SK-N-DZ (cell line): Measurements from ENCODE around the gene CEND1.

ENCODE experiments used
- DNase-seq: peaks from one replicate; pipeline ENCODE4 v3.0.0-alpha.2; 2015; ENCODE audit warnings: low spot score

CEND1 gene

GRCh38 chr11:827146-827896 is 37.4 kb upstream of the CEND1 start:
- peak; percentile 74 for DNase-seq

- no peak for DNase-seq
Observed at GRCh38 chr11:826836-827145, 36.9 kb upstream of the CEND1 start.

GRCh38 chr11:826227-826621 is 36.3 kb upstream of the CEND1 start:
- no peak for DNase-seq

- no peak for DNase-seq
Observed at GRCh38 chr11:825366-826226, 35.7 kb upstream of the CEND1 start.

- no peak for DNase-seq
Observed at GRCh38 chr11:824942-825341, 35.1 kb upstream of the CEND1 start.

- no peak for DNase-seq
Observed at GRCh38 chr11:824292-824880, 34.5 kb upstream of the CEND1 start.

- DNase-seq, result no peak
Observed at GRCh38 chr11:823441-824291, 33.8 kb upstream of the CEND1 start.

GRCh38 chr11:821512-822371 is 31.9 kb upstream of the CEND1 start:
- no peak for DNase-seq

- no peak for DNase-seq
Observed at GRCh38 chr11:820655-821511, 31.0 kb upstream of the CEND1 start.

- peak; percentile 84 for DNase-seq
Observed at GRCh38 chr11:819943-820649, 30.2 kb upstream of the CEND1 start.

GRCh38 chr11:819129-819931 is 29.4 kb upstream of the CEND1 start:
- DNase-seq, result peak; percentile 84

- no peak for DNase-seq
Observed at GRCh38 chr11:818396-819128, 28.7 kb upstream of the CEND1 start, which contains the start of gene PNPLA2. PNPLA2 (plus strand) TSS chr11:818914; CDS start chr11:819719, 805 bp downstream.

- no peak for DNase-seq
Observed at GRCh38 chr11:816433-816779, 26.5 kb upstream of the CEND1 start.

- DNase-seq, result no peak
Observed at GRCh38 chr11:815675-816432, 26.0 kb upstream of the CEND1 start.

GRCh38 chr11:813456-814096 is 23.7 kb upstream of the CEND1 start:
- no peak for DNase-seq

- no peak for DNase-seq
Observed at GRCh38 chr11:813072-813455, 23.2 kb upstream of the CEND1 start.
